ENCODE data around the gene RS1.

Gene RS1

GRCh38 chrX:18613930-18614639, 57.8 kb downstream of the RS1 start:
- DNase-seq (ENCODE audit: extremely low read depth in 1 of 2, low read depth in 1 of 2) = no peak

DNA sequence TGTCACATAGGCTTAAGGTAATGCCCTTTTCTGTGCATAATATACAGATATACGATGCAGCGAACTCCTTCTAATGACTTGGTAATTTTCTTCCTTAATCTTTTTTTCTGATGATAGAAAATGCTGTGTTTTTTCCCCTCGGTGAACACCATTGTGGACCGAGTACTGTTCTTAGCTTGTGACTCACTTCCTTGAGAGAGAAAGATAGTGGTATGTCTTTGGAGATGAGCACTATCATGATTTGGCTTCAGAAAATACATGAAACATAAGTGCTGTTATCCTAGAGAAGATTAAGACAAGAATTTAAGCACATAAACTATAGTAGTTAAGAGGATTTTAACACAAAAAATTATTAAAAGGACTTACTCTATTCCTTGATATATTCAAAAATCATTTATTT, 63.9 kb downstream of the RS1 start:
- DNase-seq (ENCODE audit: extremely low read depth in 1 of 2, low read depth in 1 of 2) = no peak

- no peak for DNase-seq (ENCODE audit: extremely low read depth in 1 of 2, low read depth in 1 of 2)
Observed at GRCh38 chrX:18598413-18598812, 73.5 kb downstream of the RS1 start.

DNA sequence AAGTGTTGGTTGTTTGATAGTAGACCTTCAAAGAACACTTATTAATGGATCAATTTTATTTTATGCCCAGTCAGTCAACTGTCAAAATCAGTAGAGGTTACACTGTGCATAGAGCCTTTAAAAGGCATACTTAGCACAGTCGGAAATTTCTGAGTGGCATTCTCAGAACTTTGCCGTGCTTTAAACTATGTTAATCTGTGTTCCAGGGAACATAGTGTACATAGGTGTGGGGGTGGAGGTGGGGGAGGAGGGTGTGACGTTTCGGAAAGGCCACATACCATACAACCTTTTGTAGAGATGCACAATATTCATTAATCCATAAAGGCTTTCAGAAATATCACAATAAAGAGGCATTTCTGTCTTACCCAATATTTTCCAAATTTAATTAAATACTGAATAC, 75.8 kb downstream of the RS1 start:
- DNase-seq (ENCODE audit: extremely low read depth in 1 of 2, low read depth in 1 of 2) = no peak

GRCh38 chrX:18594079-18594478, 77.8 kb downstream of the RS1 start:
- no peak for DNase-seq (ENCODE audit: extremely low read depth in 1 of 2, low read depth in 1 of 2)

GRCh38 chrX:18591834-18592233, 80.1 kb downstream of the RS1 start:
- DNase-seq (ENCODE audit: extremely low read depth in 1 of 2, low read depth in 1 of 2) = no peak

Data from activated CD8-positive, alpha-beta memory T cell treated with anti-CD3 and anti-CD28 coated beads for 1 hour (primary cell).